OCI-LY3 (cell line): Measurements from ENCODE around the gene CNTNAP2.

Experiments used
- CTCF ChIP-seq: fragments of 200-600, 300-600 bp; sonication (generic); IDR thresholded peaks from 2 replicates; pipeline ENCODE4 v1.5.1; 2014; ENCODE audit warnings: antibody characterized with exemption, low read length, low read depth
- EZH2phosphoT487 ChIP-seq: fragments of 200-600 bp; shearing (Covaris generic); IDR thresholded peaks from 2 replicates; pipeline ENCODE4 v1.6.1; 2018; ENCODE audit warnings: antibody characterized with exemption, mixed run types, low read depth

GRCh38 chr7:148238761-148239325 lies 2122.2 kb downstream of the CNTNAP2 start:
- TF ChIP-seq CTCF (no peak), EZH2phosphoT487 (no peak)
